H1 (cell line): ENCODE data around the gene C1QA. TPM values are rescaled to one million over a fixed set of nuclear protein-coding genes. Genes with fewer than 3 reads are reported as not detected.

ENCODE experiments used
- CEBPB ChIP-seq: IDR thresholded peaks from 2 replicates; pipeline ENCODE4 v1.6.1; 2012; ENCODE audit warnings: low read depth, low read length
- CHD7 ChIP-seq: fragments of 300-600 bp; sonication (generic); IDR thresholded peaks from 2 replicates; pipeline ENCODE4 v1.7.1; 2012; ENCODE audit warnings: low read length, moderate library complexity, mild to moderate bottlenecking, inconsistent platforms; ENCODE audit not compliant: insufficient replicate concordance
- FOSL1 ChIP-seq: IDR thresholded peaks from 2 replicates; pipeline ENCODE4 v1.6.1; 2011; ENCODE audit warnings: mild to moderate bottlenecking, low read depth, low read length, moderate library complexity; ENCODE audit not compliant: insufficient read depth
- JUN ChIP-seq: IDR thresholded peaks from 2 replicates; pipeline ENCODE4 v1.6.1; 2011; ENCODE audit warnings: low read depth, mild to moderate bottlenecking, improper control_type of control experiment, low read length
- KDM4A ChIP-seq: IDR thresholded peaks from one replicate; pipeline ENCODE4 v1.7.1; 2012; ENCODE audit warnings: low read depth, mild to moderate bottlenecking, moderate library complexity, low read length, inconsistent platforms; ENCODE audit not compliant: severe bottlenecking
- NANOG ChIP-seq: IDR thresholded peaks from 2 replicates; pipeline ENCODE4 v1.6.1; 2011; ENCODE audit warnings: low read length, low read depth, mild to moderate bottlenecking, inconsistent platforms; ENCODE audit not compliant: insufficient read depth, poor library complexity, severe bottlenecking
- POLR2A ChIP-seq, 2 experiments: IDR thresholded peaks; 1 replicate in 1 of 2; 2 replicates in 1 of 2; pipeline ENCODE4 v1.6.1; 2011; ENCODE audit warnings: low read depth in 2 of 2, low read length in 2 of 2, mild to moderate bottlenecking in 2 of 2; ENCODE audit errors: control extremely low read depth in 1 of 2
- SAP30 ChIP-seq: fragments of 300-600 bp; sonication (generic); IDR thresholded peaks from 2 replicates; pipeline ENCODE4 v1.7.1; 2012; ENCODE audit warnings: low read length, moderate library complexity, mild to moderate bottlenecking, inconsistent platforms; ENCODE audit not compliant: insufficient read depth, insufficient replicate concordance
- SIN3A ChIP-seq, 2 experiments: IDR thresholded peaks in 1 of 2; conservative IDR thresholded peaks in 1 of 2; 2 replicates each; pipeline ENCODE4 v1.6.1; 2011 to 2012; ENCODE audit warnings: low read length in 2 of 2, improper control_type of control experiment in 1 of 2, low read depth in 1 of 2, mild to moderate bottlenecking in 1 of 2
- SIRT6 ChIP-seq: IDR thresholded peaks from one replicate; pipeline ENCODE4 v1.7.1; 2012; ENCODE audit warnings: low read length, inconsistent platforms
- TAF7 ChIP-seq: optimal IDR thresholded peaks from 2 replicates; pipeline ENCODE3; 2011; ENCODE audit warnings: low read depth, mild to moderate bottlenecking, inconsistent platforms, low read length, moderate library complexity, borderline replicate concordance
- TBP ChIP-seq: IDR thresholded peaks from 2 replicates; pipeline ENCODE4 v1.6.1; 2011; ENCODE audit warnings: low read depth, low read length, improper control_type of control experiment
- polyA plus RNA-seq, 7 experiments: library from polyadenylated mRNA; depleted of rRNA in 3 of 7; stranded (reverse) in 5 of 7; unstranded in 2 of 7; fragments of >200 nt in 5 of 7; fragments of 200-250 nt in 2 of 7; gene quantifications; 1 replicate in 5 of 7; 2 replicates in 1 of 7; 4 replicates in 1 of 7; pipeline versions ENCODE4 v1.2.1 to v1.2.3, GENCODE V29; 2011 to 2013; ENCODE audit warnings: missing spikeins in 2 of 7, mixed read lengths in 2 of 7
- total RNA-seq: library from RNA; stranded (reverse); fragmentation: NEBNext Ultra II Directional; extraction: Animal tissue kit (Norgen Biotek cat#: 25700); gene quantifications from 2 replicates; pipeline ENCODE4 v1.2.1, GENCODE V29; 2021

Gene C1QA
- total and polyA plus RNA-seq, 2 of the 8 experiments (the other 6 are each of a cell fraction or from before 2014, with no cell fraction given) = not detected

GRCh38 chr1:22637907-22638445 is 1.5 kb downstream of the C1QA start (continued):
- TF ChIP-seq CHD7 (no peak), TBP (no peak), NANOG (no peak), TAF7 (no peak), SIN3A (conservative IDR thresholded peaks at IDR 0.05 in 1 of 2, IDR thresholded peaks at IDR 0.05 in 1 of 2; ENCODE audit: low read depth in 1 of 2, low read length in 2 of 2) (no peak), FOSL1 (no peak), CEBPB (no peak), SAP30 (no peak), SIRT6 (no peak), JUN (no peak), KDM4A (no peak), POLR2A (IDR thresholded peaks at IDR 0.05; ENCODE audit: control extremely low read depth in 1 of 2, low read depth in 2 of 2, low read length in 2 of 2) (no peak)
